ENCODE measurements around the gene SH3D21. TPM values are rescaled to one million over a fixed set of nuclear protein-coding genes. Genes with fewer than 3 reads are reported as not detected.

SH3D21 gene
- total RNA-seq, 1 experiment from 2014 or later, result 18.3 TPM

DNA sequence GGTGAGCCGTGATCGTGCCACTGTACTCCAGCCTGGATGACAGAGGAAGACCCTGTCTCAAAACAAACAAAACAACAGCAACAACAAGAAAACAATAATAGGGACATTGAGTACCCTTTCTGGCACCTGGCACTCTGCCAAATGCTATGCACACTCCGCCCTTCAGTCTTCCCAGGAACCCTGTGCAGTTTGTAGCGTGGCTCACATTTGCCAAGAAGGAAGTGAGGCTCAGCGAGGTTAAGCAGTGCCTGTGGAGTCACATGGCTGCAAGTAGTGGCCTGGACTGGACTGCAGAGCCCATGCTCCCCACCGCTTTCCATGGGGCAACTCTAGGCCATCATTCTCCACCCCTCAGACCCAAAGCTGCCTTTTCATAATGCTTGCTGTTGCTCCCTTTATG is 22.5 kb downstream of the SH3D21 start:
- no peak for DNase-seq
- Histone ChIP-seq H3T11ph (ENCODE audit: low read length) (no peak overlapping the region), H2BK5ac (ENCODE audit: insufficient read length, low read length) (no peak overlapping the region), H3K14ac (ENCODE audit: insufficient read depth, low read length) (no peak overlapping the region), H2BK120ac (ENCODE audit: low read depth, low read length, poor library complexity, severe bottlenecking) (no peak overlapping the region), H2BK20ac (ENCODE audit: low read depth, low read length, poor library complexity, severe bottlenecking) (no peak overlapping the region), H3K79me2 (ENCODE audit: insufficient read depth, low read length) (no peaks in the 10 kb centered on the region), H3K79me1 (ENCODE audit: insufficient read depth, low read depth, low read length, poor library complexity, severe bottlenecking) (no peaks in the 10 kb centered on the region), H4K20me1 (ENCODE audit: control insufficient read depth, insufficient read depth, insufficient read length) (peaks cover 5% of the 10 kb centered on the region), H4K91ac (ENCODE audit: insufficient read length, low read depth, low read length) (no peak overlapping the region), H3K27me3 (ENCODE audit: insufficient read depth, low read length) (no peaks in the 10 kb centered on the region), H4K8ac (replicated peaks; ENCODE audit: insufficient read length, low read depth, low read length) (no peak overlapping the region), H2BK12ac (ENCODE audit: insufficient read length, low read depth, low read length) (no peak overlapping the region), H3K23me2 (ENCODE audit: insufficient read length, low read depth, low read length, poor library complexity, severe bottlenecking) (peaks cover 9% of the 10 kb centered on the region), H3K4ac (ENCODE audit: low read depth, low read length) (no peak overlapping the region), H2AFZ (ENCODE audit: low read length) (no peak overlapping the region), H3K9me3 (ENCODE audit: control insufficient read depth, low read depth, low read length) (no peaks in the 10 kb centered on the region), H2AK5ac (ENCODE audit: insufficient read length, low read length) (no peak overlapping the region), H3K56ac (ENCODE audit: insufficient read length, low read depth, low read length) (no peak overlapping the region), H3K4me2 (ENCODE audit: insufficient read depth, insufficient read length, low read length) (no peak overlapping the region), H3K18ac (ENCODE audit: insufficient read length, low read depth, low read length) (no peak overlapping the region), H2BK15ac (ENCODE audit: low read depth, low read length) (no peak overlapping the region), H3K27ac (ENCODE audit: insufficient read length, low read depth, low read length) (no peak overlapping the region), H4K5ac (ENCODE audit: insufficient read length, low read depth, low read length) (no peak overlapping the region), H3K23ac (ENCODE audit: insufficient read length, low read depth, low read length) (no peak overlapping the region), H3K4me1 (ENCODE audit: insufficient read depth, low read length) (no peaks in the 10 kb centered on the region), H3K9ac (ENCODE audit: extremely low read depth, insufficient read length, low read length) (no peak overlapping the region)
- peaks cover 0 to 2% (median 0%) of the 10 kb centered on the region in 3 experiments; a peak in 1 of 7 replicates for H3K36me3 Mint-ChIP-seq (ENCODE audit: insufficient read depth in 1 of 3, low read depth in 3 of 3)
- no CpG with 5 or more reads among the region's 6 CpGs for WGBS (ENCODE audit: extremely low coverage, insufficient read length, low lambda C conversion rate)
- H3K27ac Mint-ChIP-seq, result no peak overlapping the region
- TF ChIP-seq, protein P1, sequence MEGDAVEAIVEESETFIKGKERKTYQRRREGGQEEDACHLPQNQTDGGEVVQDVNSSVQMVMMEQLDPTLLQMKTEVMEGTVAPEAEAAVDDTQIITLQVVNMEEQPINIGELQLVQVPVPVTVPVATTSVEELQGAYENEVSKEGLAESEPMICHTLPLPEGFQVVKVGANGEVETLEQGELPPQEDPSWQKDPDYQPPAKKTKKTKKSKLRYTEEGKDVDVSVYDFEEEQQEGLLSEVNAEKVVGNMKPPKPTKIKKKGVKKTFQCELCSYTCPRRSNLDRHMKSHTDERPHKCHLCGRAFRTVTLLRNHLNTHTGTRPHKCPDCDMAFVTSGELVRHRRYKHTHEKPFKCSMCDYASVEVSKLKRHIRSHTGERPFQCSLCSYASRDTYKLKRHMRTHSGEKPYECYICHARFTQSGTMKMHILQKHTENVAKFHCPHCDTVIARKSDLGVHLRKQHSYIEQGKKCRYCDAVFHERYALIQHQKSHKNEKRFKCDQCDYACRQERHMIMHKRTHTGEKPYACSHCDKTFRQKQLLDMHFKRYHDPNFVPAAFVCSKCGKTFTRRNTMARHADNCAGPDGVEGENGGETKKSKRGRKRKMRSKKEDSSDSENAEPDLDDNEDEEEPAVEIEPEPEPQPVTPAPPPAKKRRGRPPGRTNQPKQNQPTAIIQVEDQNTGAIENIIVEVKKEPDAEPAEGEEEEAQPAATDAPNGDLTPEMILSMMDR (conservative IDR thresholded peaks at IDR 0.05), result no peak
- peaks cover 42% of the 10 kb centered on the region for H3K27me3 Mint-ChIP-seq (ENCODE audit: low read depth)
- H3K4me1 Mint-ChIP-seq, result peaks cover 15 to 16% of the 10 kb centered on the region in 2 experiments
- no peaks in the 10 kb centered on the region; a peak in 1 of 5 replicates for H3K9me3 Mint-ChIP-seq
- no peak overlapping the region for H3K4me3 Mint-ChIP-seq

All from H9 (cell line).